HEK293 (cell line): ENCODE data around the gene RYR2.

ENCODE experiments used
- PRDM1 ChIP-seq: fragments of 450-650 bp; formaldehyde crosslinking; IDR thresholded peaks from 2 replicates; pipeline ENCODE4; 2016; ENCODE audit warnings: missing biosample characterization, missing genetic modification characterization
- YY1 ChIP-seq: fragments of 450-650 bp; formaldehyde crosslinking; IDR thresholded peaks from 2 replicates; pipeline ENCODE4 v1.5.1; 2018; ENCODE audit warnings: missing biosample characterization, missing genetic modification characterization
- ZBTB1 ChIP-seq: fragments of 450-650 bp; formaldehyde crosslinking; IDR thresholded peaks from 2 replicates; pipeline ENCODE4 v1.5.1; 2016; ENCODE audit warnings: missing biosample characterization, missing genetic modification characterization
- ZNF112 ChIP-seq: fragments of 450-650 bp; formaldehyde crosslinking; IDR thresholded peaks from 2 replicates; pipeline ENCODE4 v1.5.0; 2017; ENCODE audit warnings: missing biosample characterization, missing genetic modification characterization
- ZNF121 ChIP-seq: fragments of 450-650 bp; formaldehyde crosslinking; IDR thresholded peaks from 2 replicates; pipeline ENCODE4 v1.5.1; 2016; ENCODE audit warnings: missing biosample characterization, missing genetic modification characterization
- ZNF274 ChIP-seq, 2 experiments: fragments of 200-500 bp in 1 of 2; fragments of 450-650 bp in 1 of 2; sonication (Bioruptor generic) in 1 of 2; formaldehyde crosslinking in 1 of 2; IDR thresholded peaks; 2 replicates each; pipeline versions ENCODE4 v1.5.1 to v1.6.1; 2014 to 2016; ENCODE audit warnings: borderline replicate concordance in 1 of 2, inconsistent platforms in 1 of 2, low read length in 1 of 2, missing biosample characterization in 1 of 2, missing genetic modification characterization in 1 of 2
- ZNF426 ChIP-seq: fragments of 450-650 bp; formaldehyde crosslinking; IDR thresholded peaks from 2 replicates; pipeline ENCODE4 v1.5.1; 2017; ENCODE audit warnings: missing biosample characterization, missing genetic modification characterization, mild to moderate bottlenecking, inconsistent platforms, moderate library complexity
- ZNF785 ChIP-seq: fragments of 450-650 bp; formaldehyde crosslinking; IDR thresholded peaks from 2 replicates; pipeline ENCODE4 v1.5.1; 2016; ENCODE audit warnings: missing biosample characterization, missing genetic modification characterization
- TF ChIP-seq, protein P1 (sequence below): fragments of 450-650 bp; formaldehyde crosslinking; IDR thresholded peaks from 2 replicates; pipeline ENCODE4 v1.5.1; 2016; ENCODE audit warnings: missing biosample characterization, missing genetic modification characterization
- TF ChIP-seq, protein P2 (sequence below): fragments of 450-650 bp; formaldehyde crosslinking; IDR thresholded peaks from 2 replicates; pipeline ENCODE4 v1.5.1; 2016; ENCODE audit warnings: missing biosample characterization, missing genetic modification characterization
- TF ChIP-seq, protein P3 (sequence below): fragments of 450-650 bp; formaldehyde crosslinking; IDR thresholded peaks from 2 replicates; pipeline ENCODE4 v1.5.1; 2017; ENCODE audit warnings: missing biosample characterization, missing genetic modification characterization
- TF ChIP-seq, protein P4 (sequence below): fragments of 450-650 bp; formaldehyde crosslinking; IDR thresholded peaks from 2 replicates; pipeline ENCODE4 v1.5.1; 2016; ENCODE audit warnings: missing biosample characterization, missing genetic modification characterization

DNA sequence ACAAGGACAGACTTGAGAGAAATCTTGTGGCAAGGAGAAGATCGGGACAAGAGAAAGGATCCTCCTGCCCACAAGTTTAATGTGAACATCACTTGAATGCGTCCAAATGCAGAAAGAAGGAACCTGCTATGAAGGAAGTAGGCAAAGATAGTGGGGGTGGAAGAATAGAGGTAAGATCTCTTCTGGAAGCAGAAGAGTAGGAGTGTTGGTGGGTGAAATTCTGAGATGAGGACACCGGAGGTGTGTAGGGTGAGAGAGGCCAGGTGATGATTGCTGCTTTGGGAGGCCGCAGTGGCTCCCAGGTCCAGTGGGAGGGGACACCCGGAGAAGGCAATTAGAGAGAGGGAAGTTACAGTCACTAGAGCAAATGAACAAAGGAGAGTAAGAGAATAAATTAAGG lies 6.8 kb downstream of the RYR2 start:
- TF ChIP-seq, protein P1, sequence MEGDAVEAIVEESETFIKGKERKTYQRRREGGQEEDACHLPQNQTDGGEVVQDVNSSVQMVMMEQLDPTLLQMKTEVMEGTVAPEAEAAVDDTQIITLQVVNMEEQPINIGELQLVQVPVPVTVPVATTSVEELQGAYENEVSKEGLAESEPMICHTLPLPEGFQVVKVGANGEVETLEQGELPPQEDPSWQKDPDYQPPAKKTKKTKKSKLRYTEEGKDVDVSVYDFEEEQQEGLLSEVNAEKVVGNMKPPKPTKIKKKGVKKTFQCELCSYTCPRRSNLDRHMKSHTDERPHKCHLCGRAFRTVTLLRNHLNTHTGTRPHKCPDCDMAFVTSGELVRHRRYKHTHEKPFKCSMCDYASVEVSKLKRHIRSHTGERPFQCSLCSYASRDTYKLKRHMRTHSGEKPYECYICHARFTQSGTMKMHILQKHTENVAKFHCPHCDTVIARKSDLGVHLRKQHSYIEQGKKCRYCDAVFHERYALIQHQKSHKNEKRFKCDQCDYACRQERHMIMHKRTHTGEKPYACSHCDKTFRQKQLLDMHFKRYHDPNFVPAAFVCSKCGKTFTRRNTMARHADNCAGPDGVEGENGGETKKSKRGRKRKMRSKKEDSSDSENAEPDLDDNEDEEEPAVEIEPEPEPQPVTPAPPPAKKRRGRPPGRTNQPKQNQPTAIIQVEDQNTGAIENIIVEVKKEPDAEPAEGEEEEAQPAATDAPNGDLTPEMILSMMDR: no peak
- TF ChIP-seq PRDM1 (tag by site-specific recombination) (no peak), ZNF112 (tag by site-specific recombination) (no peak), ZNF274 (IDR thresholded peaks at IDR 0.05; ENCODE audit: low read length) (no peak), ZNF274 (tag by site-specific recombination; IDR thresholded peaks at IDR 0.05; ENCODE audit: borderline replicate concordance) (no peak), ZNF426 (tag by site-specific recombination) (no peak), YY1 (tag by site-specific recombination) (no peak), ZNF785 (tag by site-specific recombination) (no peak), ZNF121 (tag by site-specific recombination) (no peak), ZBTB1 (tag by site-specific recombination) (no peak)
- TF ChIP-seq, protein P2, sequence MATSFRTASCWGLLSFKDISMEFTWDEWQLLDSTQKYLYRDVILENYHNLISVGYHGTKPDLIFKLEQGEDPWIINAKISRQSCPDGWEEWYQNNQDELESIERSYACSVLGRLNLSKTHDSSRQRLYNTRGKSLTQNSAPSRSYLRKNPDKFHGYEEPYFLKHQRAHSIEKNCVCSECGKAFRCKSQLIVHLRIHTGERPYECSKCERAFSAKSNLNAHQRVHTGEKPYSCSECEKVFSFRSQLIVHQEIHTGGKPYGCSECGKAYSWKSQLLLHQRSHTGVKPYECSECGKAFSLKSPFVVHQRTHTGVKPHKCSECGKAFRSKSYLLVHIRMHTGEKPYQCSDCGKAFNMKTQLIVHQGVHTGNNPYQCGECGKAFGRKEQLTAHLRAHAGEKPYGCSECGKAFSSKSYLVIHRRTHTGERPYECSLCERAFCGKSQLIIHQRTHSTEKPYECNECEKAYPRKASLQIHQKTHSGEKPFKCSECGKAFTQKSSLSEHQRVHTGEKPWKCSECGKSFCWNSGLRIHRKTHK (tag by site-specific recombination): no peak
- TF ChIP-seq, protein P3, sequence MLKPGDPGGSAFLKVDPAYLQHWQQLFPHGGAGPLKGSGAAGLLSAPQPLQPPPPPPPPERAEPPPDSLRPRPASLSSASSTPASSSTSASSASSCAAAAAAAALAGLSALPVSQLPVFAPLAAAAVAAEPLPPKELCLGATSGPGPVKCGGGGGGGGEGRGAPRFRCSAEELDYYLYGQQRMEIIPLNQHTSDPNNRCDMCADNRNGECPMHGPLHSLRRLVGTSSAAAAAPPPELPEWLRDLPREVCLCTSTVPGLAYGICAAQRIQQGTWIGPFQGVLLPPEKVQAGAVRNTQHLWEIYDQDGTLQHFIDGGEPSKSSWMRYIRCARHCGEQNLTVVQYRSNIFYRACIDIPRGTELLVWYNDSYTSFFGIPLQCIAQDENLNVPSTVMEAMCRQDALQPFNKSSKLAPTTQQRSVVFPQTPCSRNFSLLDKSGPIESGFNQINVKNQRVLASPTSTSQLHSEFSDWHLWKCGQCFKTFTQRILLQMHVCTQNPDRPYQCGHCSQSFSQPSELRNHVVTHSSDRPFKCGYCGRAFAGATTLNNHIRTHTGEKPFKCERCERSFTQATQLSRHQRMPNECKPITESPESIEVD (tag by site-specific recombination): no peak
- TF ChIP-seq, protein P4, sequence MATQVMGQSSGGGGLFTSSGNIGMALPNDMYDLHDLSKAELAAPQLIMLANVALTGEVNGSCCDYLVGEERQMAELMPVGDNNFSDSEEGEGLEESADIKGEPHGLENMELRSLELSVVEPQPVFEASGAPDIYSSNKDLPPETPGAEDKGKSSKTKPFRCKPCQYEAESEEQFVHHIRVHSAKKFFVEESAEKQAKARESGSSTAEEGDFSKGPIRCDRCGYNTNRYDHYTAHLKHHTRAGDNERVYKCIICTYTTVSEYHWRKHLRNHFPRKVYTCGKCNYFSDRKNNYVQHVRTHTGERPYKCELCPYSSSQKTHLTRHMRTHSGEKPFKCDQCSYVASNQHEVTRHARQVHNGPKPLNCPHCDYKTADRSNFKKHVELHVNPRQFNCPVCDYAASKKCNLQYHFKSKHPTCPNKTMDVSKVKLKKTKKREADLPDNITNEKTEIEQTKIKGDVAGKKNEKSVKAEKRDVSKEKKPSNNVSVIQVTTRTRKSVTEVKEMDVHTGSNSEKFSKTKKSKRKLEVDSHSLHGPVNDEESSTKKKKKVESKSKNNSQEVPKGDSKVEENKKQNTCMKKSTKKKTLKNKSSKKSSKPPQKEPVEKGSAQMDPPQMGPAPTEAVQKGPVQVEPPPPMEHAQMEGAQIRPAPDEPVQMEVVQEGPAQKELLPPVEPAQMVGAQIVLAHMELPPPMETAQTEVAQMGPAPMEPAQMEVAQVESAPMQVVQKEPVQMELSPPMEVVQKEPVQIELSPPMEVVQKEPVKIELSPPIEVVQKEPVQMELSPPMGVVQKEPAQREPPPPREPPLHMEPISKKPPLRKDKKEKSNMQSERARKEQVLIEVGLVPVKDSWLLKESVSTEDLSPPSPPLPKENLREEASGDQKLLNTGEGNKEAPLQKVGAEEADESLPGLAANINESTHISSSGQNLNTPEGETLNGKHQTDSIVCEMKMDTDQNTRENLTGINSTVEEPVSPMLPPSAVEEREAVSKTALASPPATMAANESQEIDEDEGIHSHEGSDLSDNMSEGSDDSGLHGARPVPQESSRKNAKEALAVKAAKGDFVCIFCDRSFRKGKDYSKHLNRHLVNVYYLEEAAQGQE (tag by site-specific recombination): no peak
